Measurements from ENCODE around the gene RARRES2. TPM values are rescaled to one million over a fixed set of nuclear protein-coding genes. Genes with fewer than 3 reads are reported as not detected.
A peak's percentile ranks its signal among the peaks of the same experiment; 100 is the strongest.

Gene RARRES2
- total RNA-seq, 2 experiments from 2014 or later: not detected

- Mint-ChIP-seq H3K36me3 (ENCODE audit: low read depth) (peaks cover 48% of the 10 kb centered on the region), H3K9me3 (no peaks in the 10 kb centered on the region), H3K27me3 (no peaks in the 10 kb centered on the region), H3K4me3 (no peak overlapping the region), H3K4me1 (ENCODE audit: low read depth) (peaks cover 69% of the 10 kb centered on the region), H3K27ac (peak overlapping the region; percentile 86)
- intact Hi-C loops (cut with DNase I, micrococcal nuclease): no loop called here
- Histone ChIP-seq H3K27ac (ENCODE audit: low read depth in 1 of 2, low read length in 2 of 2) (peak overlapping the region in 1 of 2 donors; percentile 7), H3K9me3 (ENCODE audit: control insufficient read depth in 1 of 2, insufficient read depth in 1 of 2, low read length in 2 of 2) (no peaks in the 10 kb centered on the region), H3K4me3 (ENCODE audit: low read length) (no peak overlapping the region), H3K27me3 (ENCODE audit: control insufficient read depth in 1 of 2, insufficient read depth in 2 of 2, low read length in 2 of 2) (no peaks in the 10 kb centered on the region), H3K4me1 (ENCODE audit: insufficient read depth, low read length) (peaks cover 50% of the 10 kb centered on the region), H3K36me3 (ENCODE audit: insufficient read depth, low read length) (peaks cover 23% of the 10 kb centered on the region)
- POLR2A ChIA-PET: interaction anchor here (2.0 kb wide), 1 partner anchor 32 kb away, joined by 9 read pairs; a partner anchor contains a TSS
- DNase-seq: no peak
- ATAC-seq (ENCODE audit: poor library complexity): no peak
- TF ChIP-seq CTCF (IDR thresholded peaks at IDR 0.05): no peak
- CTCF ChIA-PET: interaction anchor here (0.7 kb wide), 1 partner anchor 38 kb away, joined by 3 read pairs; no protein-coding TSS in a partner anchor
Measured at GRCh38 chr7:150374472-150374871, 33.0 kb upstream of the RARRES2 start.

- no peak overlapping the region for H3K4me3 ChIP-seq (ENCODE audit: low read length)
- no peaks in the 10 kb centered on the region for H3K9me3 ChIP-seq (ENCODE audit: control insufficient read depth in 1 of 2, insufficient read depth in 1 of 2, low read length in 2 of 2)
- ChIA-PET POLR2A (interaction anchor here (2.0 kb wide), 1 partner anchor 32 kb away, joined by 9 read pairs; a partner anchor contains a TSS), CTCF (no interaction called here)
- H3K27ac Mint-ChIP-seq: peak overlapping the region; percentile 86
- H3K4me1 Mint-ChIP-seq (ENCODE audit: low read depth): peaks cover 73% of the 10 kb centered on the region
- no peaks in the 10 kb centered on the region for H3K27me3 ChIP-seq (ENCODE audit: control insufficient read depth in 1 of 2, insufficient read depth in 2 of 2, low read length in 2 of 2)
- H3K36me3 ChIP-seq (ENCODE audit: insufficient read depth, low read length): peaks cover 23% of the 10 kb centered on the region
- peak overlapping the region in 1 of 2 donors; percentile 1 for H3K27ac ChIP-seq (ENCODE audit: low read depth in 1 of 2, low read length in 2 of 2)
- H3K36me3 Mint-ChIP-seq (ENCODE audit: low read depth): peaks cover 52% of the 10 kb centered on the region
- no peak for TF ChIP-seq CTCF (IDR thresholded peaks at IDR 0.05)
- intact Hi-C loops (cut with DNase I, micrococcal nuclease): no loop called here
- H3K9me3 Mint-ChIP-seq: no peaks in the 10 kb centered on the region
- H3K4me3 Mint-ChIP-seq: no peak overlapping the region
- ATAC-seq (ENCODE audit: poor library complexity) (no peak), DNase-seq (no peak)
- no peaks in the 10 kb centered on the region for H3K27me3 Mint-ChIP-seq
- H3K4me1 ChIP-seq (ENCODE audit: insufficient read depth, low read length): peaks cover 54% of the 10 kb centered on the region
Measured at GRCh38 chr7:150374026-150374425, 32.6 kb upstream of the RARRES2 start.

GRCh38 chr7:150373049-150373801 is 31.8 kb upstream of the RARRES2 start:
- Histone ChIP-seq H3K4me3 (ENCODE audit: low read length) (no peak overlapping the region), H3K27ac (ENCODE audit: low read depth in 1 of 2, low read length in 2 of 2) (no peak overlapping the region), H3K4me1 (ENCODE audit: insufficient read depth, low read length) (peaks cover 48% of the 10 kb centered on the region), H3K9me3 (ENCODE audit: control insufficient read depth in 1 of 2, insufficient read depth in 1 of 2, low read length in 2 of 2) (no peaks in the 10 kb centered on the region), H3K36me3 (ENCODE audit: insufficient read depth, low read length) (peaks cover 23% of the 10 kb centered on the region), H3K27me3 (ENCODE audit: control insufficient read depth in 1 of 2, insufficient read depth in 2 of 2, low read length in 2 of 2) (no peaks in the 10 kb centered on the region)
- DNase-seq: peak in 1 of 14 experiments; percentile 11
- Mint-ChIP-seq H3K27me3 (no peaks in the 10 kb centered on the region), H3K27ac (peak overlapping the region; percentile 86), H3K36me3 (ENCODE audit: low read depth) (peaks cover 55% of the 10 kb centered on the region), H3K4me1 (ENCODE audit: low read depth) (peaks cover 72% of the 10 kb centered on the region), H3K9me3 (no peaks in the 10 kb centered on the region), H3K4me3 (peak overlapping the region; percentile 11)
- intact Hi-C loops (cut with DNase I, micrococcal nuclease): no loop called here
- ATAC-seq (ENCODE audit: poor library complexity): no peak
- ChIA-PET CTCF (no interaction called here), POLR2A (interaction anchor here (2.0 kb wide), 1 partner anchor 33 kb away, joined by 9 read pairs; a partner anchor contains a TSS)
- no peak for TF ChIP-seq CTCF (IDR thresholded peaks at IDR 0.05)
